ENCODE results near the gene CBR1. TPM values are rescaled to one million over a fixed set of nuclear protein-coding genes. Genes with fewer than 3 reads are reported as not detected.

The CBR1 gene
- total and polyA plus RNA-seq, 2 donors (not counting 1 experiment from before 2014, with no cell fraction given) = 12.4 to 14.4 TPM

DNA sequence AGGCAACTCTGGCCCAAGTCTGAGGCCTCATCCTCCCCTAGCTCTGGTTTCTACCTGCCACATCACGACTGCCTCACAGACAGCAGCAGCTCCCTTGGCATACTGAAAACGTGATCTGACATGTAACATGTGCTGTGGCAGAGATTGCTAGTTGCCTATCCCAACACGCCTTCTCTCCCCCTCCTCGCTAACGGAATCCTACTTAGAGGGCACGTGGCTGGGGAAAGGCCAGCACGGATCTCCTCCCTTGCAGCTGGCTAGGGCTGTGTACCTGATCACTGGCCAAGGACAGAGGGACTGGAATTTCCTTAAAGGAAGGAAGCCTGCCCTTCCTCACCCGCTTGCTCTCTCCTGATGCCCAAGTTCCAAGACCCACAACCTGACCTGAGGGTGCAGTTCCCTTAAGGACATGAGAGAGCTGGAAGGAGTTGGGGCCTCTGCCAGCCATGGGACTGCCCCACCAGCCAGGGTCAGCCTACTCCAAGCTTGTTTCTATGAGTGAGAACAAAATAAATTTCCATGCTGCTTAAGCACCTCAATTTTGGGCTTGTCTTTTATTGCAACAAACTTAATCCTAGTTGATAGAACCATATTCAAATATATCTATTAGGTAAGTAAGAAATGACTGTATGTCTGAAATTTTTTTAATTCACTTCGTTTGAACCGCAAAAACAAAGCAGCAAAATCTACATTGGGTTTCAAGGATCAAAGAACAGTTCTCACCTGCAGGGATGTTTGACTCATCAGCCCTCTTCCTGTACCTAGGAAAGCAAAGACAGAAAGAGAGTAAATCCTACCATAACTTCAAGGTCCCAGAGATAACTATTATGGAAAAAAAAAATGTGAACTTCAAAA lies 16.7 kb upstream of the CBR1 start:
- no peaks in the 10 kb centered on the region for H3K27me3 ChIP-seq (replicated peaks in 1 of 4; ENCODE audit: control extremely low read depth in 1 of 4, control insufficient read depth in 3 of 4, insufficient read depth in 4 of 4, low read length in 3 of 4)
- no peaks in the 10 kb centered on the region for H3K4me1 ChIP-seq (ENCODE audit: control insufficient read depth in 2 of 2, insufficient read depth in 2 of 2, low read length in 2 of 2)
- intact Hi-C loops (cut with micrococcal nuclease) = no loop called here
- DNase-seq = no peak
- Mint-ChIP-seq H3K27ac (no peak overlapping the region), H3K9me3 (ENCODE audit: insufficient read depth) (no peaks in the 10 kb centered on the region), H3K4me1 (peaks cover 6% of the 10 kb centered on the region), H3K4me3 (no peak overlapping the region), H3K27me3 (no peaks in the 10 kb centered on the region)
- peaks cover 19% of the 10 kb centered on the region for H3K79me2 ChIP-seq (ENCODE audit: control insufficient read depth, insufficient read depth, low read length)
- peaks cover 2 to 78% of the 10 kb centered on the region in 2 experiments for H3K36me3 ChIP-seq (replicated peaks in 1 of 2; ENCODE audit: control extremely low read depth in 1 of 2, control insufficient read depth in 1 of 2, extremely low read depth in 1 of 2, insufficient read depth in 2 of 2, low read length in 1 of 2)
- no peak overlapping the region for H2AFZ ChIP-seq (ENCODE audit: insufficient read depth, low read depth, low read length, poor library complexity, severe bottlenecking)
- H3K9me3 ChIP-seq (ENCODE audit: control extremely low read depth in 1 of 3, control insufficient read depth in 2 of 3, insufficient read depth in 1 of 3, low read length in 2 of 3) = no peaks in the 10 kb centered on the region
- ChIA-PET CTCF (interaction anchor here (1.0 to 1.6 kb wide), 3 partner anchors 24 to 70 kb away, joined by 3 to 6 read pairs (median 3); no protein-coding TSS in a partner anchor), POLR2A (no interaction called here)
- H4K20me1 ChIP-seq (ENCODE audit: control insufficient read depth, insufficient read depth, low read length, poor library complexity, severe bottlenecking) = no peaks in the 10 kb centered on the region
- WGBS (ENCODE audit: insufficient coverage) = 94% methylated on average over 7 of the region's 10 CpGs
- ATAC-seq (ENCODE audit: low read depth) = no peak
- no peak overlapping the region for H3K9ac ChIP-seq (ENCODE audit: low read length)
- no peak overlapping the region for H3K4me3 ChIP-seq (ENCODE audit: control extremely low read depth in 1 of 5, extremely low read depth in 1 of 5, insufficient read depth in 1 of 5, low read depth in 2 of 5, low read length in 4 of 5)
- no peak overlapping the region for H3K27ac ChIP-seq (ENCODE audit: low read length in 2 of 2)
- H3K4me2 ChIP-seq (replicated peaks; ENCODE audit: low read depth, low read length, poor library complexity, severe bottlenecking) = no peak overlapping the region
- no peak for TF ChIP-seq CTCF (IDR thresholded peaks at IDR 0.05)

DNA sequence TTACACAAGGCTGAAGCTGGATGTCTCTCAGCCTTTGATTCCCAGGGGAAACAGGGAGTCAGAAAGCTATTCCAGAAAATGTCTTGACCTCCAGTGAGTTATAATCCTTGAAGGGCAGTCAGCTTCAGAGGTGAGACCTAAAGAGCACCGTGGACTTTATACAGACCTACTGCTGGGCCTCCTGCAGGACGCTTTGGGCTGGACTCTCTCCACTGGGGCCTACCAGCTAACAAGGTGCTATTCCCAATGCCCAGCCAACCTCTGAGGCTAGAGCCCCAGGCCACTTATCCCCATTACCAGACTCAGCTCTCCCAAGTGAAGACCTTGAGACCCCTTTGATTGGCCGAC lies 16.1 kb upstream of the CBR1 start:
- Histone ChIP-seq H3K79me2 (ENCODE audit: control insufficient read depth, insufficient read depth, low read length) (peaks cover 25% of the 10 kb centered on the region), H3K4me1 (ENCODE audit: control insufficient read depth in 2 of 2, insufficient read depth in 2 of 2, low read length in 2 of 2) (no peaks in the 10 kb centered on the region), H3K9me3 (ENCODE audit: control extremely low read depth in 1 of 3, control insufficient read depth in 2 of 3, insufficient read depth in 1 of 3, low read length in 2 of 3) (no peaks in the 10 kb centered on the region), H3K27ac (ENCODE audit: low read length in 2 of 2) (no peak overlapping the region), H2AFZ (ENCODE audit: insufficient read depth, low read depth, low read length, poor library complexity, severe bottlenecking) (no peak overlapping the region), H3K4me3 (ENCODE audit: control extremely low read depth in 1 of 5, extremely low read depth in 1 of 5, insufficient read depth in 1 of 5, low read depth in 2 of 5, low read length in 4 of 5) (no peak overlapping the region), H4K20me1 (ENCODE audit: control insufficient read depth, insufficient read depth, low read length, poor library complexity, severe bottlenecking) (no peaks in the 10 kb centered on the region), H3K9ac (ENCODE audit: low read length) (no peak overlapping the region), H3K27me3 (replicated peaks in 1 of 4; ENCODE audit: control extremely low read depth in 1 of 4, control insufficient read depth in 3 of 4, insufficient read depth in 4 of 4, low read length in 3 of 4) (no peaks in the 10 kb centered on the region), H3K36me3 (replicated peaks in 1 of 2; ENCODE audit: control extremely low read depth in 1 of 2, control insufficient read depth in 1 of 2, extremely low read depth in 1 of 2, insufficient read depth in 2 of 2, low read length in 1 of 2) (peaks cover 2 to 76% of the 10 kb centered on the region in 2 experiments), H3K4me2 (replicated peaks; ENCODE audit: low read depth, low read length, poor library complexity, severe bottlenecking) (no peak overlapping the region)
- 97% methylated on average over 3 of the region's 3 CpGs for WGBS (ENCODE audit: insufficient coverage)
- POLR2A ChIA-PET = no interaction called here
- Mint-ChIP-seq H3K27me3 (no peaks in the 10 kb centered on the region), H3K9me3 (ENCODE audit: insufficient read depth) (no peaks in the 10 kb centered on the region), H3K4me3 (no peak overlapping the region), H3K27ac (no peak overlapping the region), H3K4me1 (peaks cover 9% of the 10 kb centered on the region)
- ATAC-seq (ENCODE audit: low read depth) = no peak
- CTCF ChIA-PET = interaction anchor here (1.6 kb wide), 1 partner anchor 25 kb away, joined by 6 read pairs; no protein-coding TSS in a partner anchor
- no peak for DNase-seq
- TF ChIP-seq CTCF (IDR thresholded peaks at IDR 0.05) = no peak
- TF ChIP-seq EZH2 (IDR thresholded peaks at IDR 0.05; ENCODE audit: borderline replicate concordance, insufficient read depth, low read depth, low read length, poor library complexity, severe bottlenecking) = no peak
- intact Hi-C loops (cut with micrococcal nuclease) = no loop called here

Data from B cell (primary cell).